Endothelial cell of umbilical vein (primary cell): Measurements from ENCODE around the gene SFT2D2. TPM values are rescaled to one million over a fixed set of nuclear protein-coding genes. Genes with fewer than 3 reads are reported as not detected.

Source experiments
- BruUV-seq: library from RNA; stranded (reverse); fragments of 400-500 nt; replicated peaks from 2 replicates; lab custom pipeline; 2021; lab: Mats Ljungman, UMichigan
- CTCF ChIA-PET: fragments of 300-600, 350-600 bp; sonication (Branson Sonifier 250); formaldehyde crosslinking; loops from one replicate; lab custom pipeline; 2021; ENCODE audit warnings: antibody characterized with exemption, inconsistent platforms; lab: Charles Lee
- POLR2A ChIA-PET: fragments of 300-600, 350-600 bp; sonication (Branson Sonifier 250); formaldehyde crosslinking; loops from one replicate; lab custom pipeline; 2021; ENCODE audit warnings: antibody characterized with exemption, inconsistent platforms; lab: Charles Lee
- DNase-seq: peaks from one replicate; pipeline ENCODE4 v3.0.0-alpha.2; 2011; ENCODE audit warnings: low read depth, low spot score
- FAIRE-seq: peaks from 2 replicates; lab custom pipeline; 2011; peaks lifted over from hg19 to GRCh38; lab: Jason Lieb, UNC
- H2AFZ ChIP-seq: 2 replicates; pipeline ENCODE4 v1.6.0; 2012; ENCODE audit warnings: low read depth, low read length, control low read depth, inconsistent platforms
- H3K27ac ChIP-seq: 2 replicates; pipeline ENCODE4 v1.5.1; 2011; ENCODE audit warnings: low read depth, mild to moderate bottlenecking, control low read depth, low read length, moderate library complexity; ENCODE audit not compliant: insufficient read depth
- H3K27me3 ChIP-seq, 2 experiments: 2 replicates each; pipeline versions ENCODE4 v1.6.0 to v1.6.1; 2011; ENCODE audit warnings: low read length in 2 of 2, mixed read lengths in 1 of 2; ENCODE audit not compliant: control insufficient read depth in 2 of 2, insufficient read depth in 2 of 2
- H3K36me3 ChIP-seq, 2 experiments: 2 replicates in 1 of 2; 3 replicates in 1 of 2; pipeline ENCODE4 v1.5.1; 2011; ENCODE audit warnings: low read length in 2 of 2, mild to moderate bottlenecking in 1 of 2, moderate library complexity in 1 of 2; ENCODE audit not compliant: control insufficient read depth in 2 of 2, insufficient read depth in 2 of 2; ENCODE audit errors: extremely low read depth in 1 of 2
- H3K4me1 ChIP-seq: 3 replicates; pipeline ENCODE4 v1.5.1; 2011; ENCODE audit warnings: mild to moderate bottlenecking, low read length; ENCODE audit not compliant: control insufficient read depth, insufficient read depth; ENCODE audit errors: extremely low read depth
- H3K4me2 ChIP-seq: 2 replicates; pipeline ENCODE4 v1.6.1; 2011; ENCODE audit warnings: low read length, control low read depth, mixed read lengths; ENCODE audit not compliant: insufficient read depth
- H3K4me3 ChIP-seq, 3 experiments: fragments of 200-600 bp in 1 of 3; sonication (generic), shearing (Covaris generic) in 1 of 3; replicated peaks in 1 of 3; 2 replicates each; pipeline ENCODE4 v1.5.1; 2011 to 2016; ENCODE audit warnings: control low read depth in 3 of 3, low read length in 3 of 3, mild to moderate bottlenecking in 2 of 3, inconsistent platforms in 1 of 3, low read depth in 1 of 3, moderate library complexity in 1 of 3; ENCODE audit not compliant: insufficient read depth in 1 of 3
- H3K79me2 ChIP-seq: 2 replicates; pipeline ENCODE4 v1.6.0; 2012; ENCODE audit warnings: low read length, inconsistent platforms; ENCODE audit not compliant: control insufficient read depth, insufficient read depth
- H3K9ac ChIP-seq: replicated peaks from 2 replicates; pipeline ENCODE3; 2011; ENCODE audit warnings: low read length, control low read depth; ENCODE audit not compliant: insufficient read depth; ENCODE audit errors: extremely low read depth
- H3K9me1 ChIP-seq: replicated peaks from 3 replicates; pipeline ENCODE4 v1.6.0; 2011; ENCODE audit warnings: mild to moderate bottlenecking, low read length; ENCODE audit not compliant: control insufficient read depth, insufficient read depth; ENCODE audit errors: extremely low read depth
- H3K9me3 ChIP-seq: replicated peaks from 2 replicates; pipeline ENCODE4 v1.5.1; 2012; ENCODE audit warnings: low read length, inconsistent platforms; ENCODE audit not compliant: control insufficient read depth, insufficient read depth
- H4K20me1 ChIP-seq: replicated peaks from 2 replicates; pipeline ENCODE3; 2011; ENCODE audit warnings: mild to moderate bottlenecking, low read length; ENCODE audit not compliant: control insufficient read depth, insufficient read depth; ENCODE audit errors: extremely low read depth
- CTCF ChIP-seq, 2 donors: IDR thresholded peaks; 1 replicate in 1 of 2; 2 replicates in 1 of 2; pipeline ENCODE4 v1.5.1; 2011; ENCODE audit warnings: low read length in 2 of 2, mild to moderate bottlenecking in 2 of 2, moderate library complexity in 2 of 2, control low read depth in 1 of 2, inconsistent platforms in 1 of 2, low read depth in 1 of 2; ENCODE audit not compliant: insufficient read depth in 1 of 2; ENCODE audit errors: extremely low read depth in 1 of 2
- EZH2 ChIP-seq: IDR thresholded peaks from 2 replicates; pipeline ENCODE4 v1.6.1; 2012; ENCODE audit warnings: borderline replicate concordance, low read depth, mild to moderate bottlenecking, moderate library complexity, low read length, inconsistent platforms; ENCODE audit not compliant: severe bottlenecking
- FOS ChIP-seq: IDR thresholded peaks from 2 replicates; pipeline ENCODE4 v1.6.1; 2011; ENCODE audit warnings: mild to moderate bottlenecking, low read length, moderate library complexity, borderline replicate concordance; ENCODE audit not compliant: insufficient read depth
- MAX ChIP-seq: IDR thresholded peaks from 2 replicates; pipeline ENCODE4 v1.6.1; 2011; ENCODE audit not compliant: insufficient read depth, insufficient read length
- MYC ChIP-seq: IDR thresholded peaks from one replicate; pipeline ENCODE4 v1.6.1; 2011; ENCODE audit warnings: mild to moderate bottlenecking, low read depth, low read length
- POLR2A ChIP-seq: IDR thresholded peaks from 2 replicates; pipeline ENCODE4 v1.6.1; 2012; ENCODE audit warnings: low read depth, mild to moderate bottlenecking, control low read depth, low read length
- POLR2AphosphoS5 ChIP-seq: IDR thresholded peaks from 2 replicates; pipeline ENCODE4 v1.6.1; 2012; ENCODE audit warnings: low read depth, mild to moderate bottlenecking, control low read depth, low read length, moderate library complexity; ENCODE audit not compliant: insufficient read depth
- dilution Hi-C: fragments of 300-500 bp; cut with MboI; formaldehyde crosslinking; loops from one replicate; pipeline ENCODE4 v1.15.0; 2019; ENCODE audit warnings: low sequenced_read_pairs; ENCODE audit not compliant: extremely low pct_ligation_motif_present
- intact Hi-C: fragments of 100-400 bp; cut with micrococcal nuclease; formaldehyde crosslinking; loops from one replicate; pipeline ENCODE4 v1.10.0; 2022
- polyA plus RNA-seq, 4 experiments: library from polyadenylated mRNA; depleted of rRNA in 3 of 4; stranded (reverse) in 3 of 4; unstranded in 1 of 4; fragments of >200 nt; gene quantifications; 2 replicates each; pipeline versions ENCODE4 v1.2.1 to v1.2.3, GENCODE V29; 2011 to 2012; ENCODE audit warnings: missing spikeins in 1 of 4
- total RNA-seq: library from RNA; stranded (reverse); gene quantifications from 2 replicates; pipeline ENCODE4 v1.2.3, GENCODE V29; 2021

SFT2D2 gene
- total and polyA plus RNA-seq, 2 donors (not counting 3 experiments of a cell fraction or from before 2014, with no cell fraction given), result 16.7 to 68.1 TPM

- DNase-seq (no peak), FAIRE-seq (no peak)
- no peaks in the 10 kb centered on the region for H3K9me3 ChIP-seq
- no peak overlapping the region for H2AFZ ChIP-seq
- TF ChIP-seq MAX, result no peak
- no peak for TF ChIP-seq FOS
- no peak for TF ChIP-seq MYC
- no peak for TF ChIP-seq POLR2AphosphoS5
- no peak for TF ChIP-seq POLR2A
- TF ChIP-seq CTCF (IDR thresholded peaks at IDR 0.05; ENCODE audit: extremely low read depth in 1 of 2, insufficient read depth in 1 of 2, low read depth in 1 of 2, low read length in 2 of 2), result no peak
- TF ChIP-seq EZH2, result no peak
- dilution Hi-C loops, result no loop called here
- H3K4me1 ChIP-seq, result peaks cover 21% of the 10 kb centered on the region
- intact Hi-C loops, result no loop called here
- H3K27ac ChIP-seq, result no peak overlapping the region
- H3K36me3 ChIP-seq, result no peaks in the 10 kb centered on the region
- POLR2A ChIA-PET, result no interaction called here
- H3K79me2 ChIP-seq, result no peaks in the 10 kb centered on the region
- H3K9ac ChIP-seq, result no peak overlapping the region
- H3K27me3 ChIP-seq, result no peaks in the 10 kb centered on the region
- BruUV-seq, result no TSS peak
- H3K4me2 ChIP-seq, result no peak overlapping the region
- H3K4me3 ChIP-seq, result no peak overlapping the region
- H4K20me1 ChIP-seq, result no peaks in the 10 kb centered on the region
- CTCF ChIA-PET, result no interaction called here
- no peaks in the 10 kb centered on the region for H3K9me1 ChIP-seq
These were observed 39.8 kb downstream of the SFT2D2 start for GRCh38 chr1:168265596-168265995.
